OCI-LY1 (cell line): Measurements from ENCODE around the gene HECTD1.
"Not testable (repeated sequence)": the region's sequence is repeated elsewhere in the genome, so short reads cannot be mapped to it uniquely, and the experiment has no call there.

Experiments used
- H2AFZ ChIP-seq: fragments of 200-600 bp; sonication (generic), shearing (Covaris generic); 2 replicates; pipeline ENCODE4 v1.6.0; 2014; ENCODE audit warnings: antibody characterized with exemption, mild to moderate bottlenecking, low read length
- H3F3A ChIP-seq: fragments of 200-600 bp; sonication (generic), shearing (Covaris generic); 2 replicates; pipeline ENCODE4 v1.6.0; 2014; ENCODE audit warnings: mild to moderate bottlenecking, antibody characterized with exemption, low read length, moderate library complexity; ENCODE audit not compliant: insufficient read depth
- H3K27ac ChIP-seq: fragments of 200-600 bp; sonication (generic); 2 replicates; pipeline ENCODE4 v1.5.1; 2014; ENCODE audit warnings: low read length, mixed run types, mild to moderate bottlenecking, low read depth; ENCODE audit not compliant: poor library complexity, severe bottlenecking
- H3K27me3 ChIP-seq: fragments of 200-600 bp; sonication (generic); 2 replicates; pipeline ENCODE4 v1.6.0; 2014; ENCODE audit warnings: antibody characterized with exemption, mild to moderate bottlenecking, low read length, moderate library complexity; ENCODE audit not compliant: insufficient read depth
- H3K36me3 ChIP-seq: fragments of 200-600 bp; sonication (generic); 2 replicates; pipeline ENCODE4 v1.6.1; 2014; ENCODE audit warnings: mild to moderate bottlenecking, antibody characterized with exemption, low read length, moderate library complexity, mixed read lengths; ENCODE audit not compliant: insufficient read depth
- H3K4me1 ChIP-seq: fragments of 200-600 bp; sonication (generic); 2 replicates; pipeline ENCODE4 v1.5.1; 2014; ENCODE audit warnings: mild to moderate bottlenecking, low read length, moderate library complexity; ENCODE audit not compliant: insufficient read depth, severe bottlenecking
- H3K4me2 ChIP-seq: fragments of 200-600 bp; sonication (generic), shearing (Covaris generic); 2 replicates; pipeline ENCODE4 v1.6.1; 2014; ENCODE audit warnings: low read length
- H3K4me3 ChIP-seq: fragments of 200-600 bp; sonication (generic); 2 replicates; pipeline ENCODE4 v1.5.1; 2014; ENCODE audit warnings: low read length, low read depth, mild to moderate bottlenecking, mixed read lengths; ENCODE audit not compliant: poor library complexity, severe bottlenecking
- H3K79me2 ChIP-seq: fragments of 200-600 bp; shearing (Covaris generic); 2 replicates; pipeline ENCODE4 v1.6.1; 2016; ENCODE audit warnings: mixed run types, low read length, mixed read lengths; ENCODE audit not compliant: insufficient read depth
- H3K9ac ChIP-seq: fragments of 200-600 bp; sonication (generic), shearing (Covaris generic); 2 replicates; pipeline ENCODE4 v1.6.1; 2014; ENCODE audit warnings: mild to moderate bottlenecking, low read length, mixed read lengths
- H3K9me2 ChIP-seq: fragments of 200-600 bp; sonication (generic), shearing (Covaris generic); 2 replicates; pipeline ENCODE4 v1.6.1; 2014; ENCODE audit warnings: low read depth, mild to moderate bottlenecking, low read length, mixed read lengths
- H3K9me3 ChIP-seq: fragments of 200-600 bp; shearing (Covaris generic); 2 replicates; pipeline ENCODE4 v1.6.1; 2014; ENCODE audit warnings: low read length, mixed read lengths
- H4K20me1 ChIP-seq: fragments of 200-600 bp; sonication (generic), shearing (Covaris generic); 2 replicates; pipeline ENCODE4 v1.6.0; 2016; ENCODE audit warnings: mild to moderate bottlenecking, low read length; ENCODE audit not compliant: insufficient read depth
- CTCF ChIP-seq: fragments of 200-600 bp; sonication (generic), shearing (Covaris generic); IDR thresholded peaks from 2 replicates; pipeline ENCODE4 v1.5.1; 2017; ENCODE audit warnings: mild to moderate bottlenecking, antibody characterized with exemption, low read length, moderate library complexity, mixed read lengths
- EZH2 ChIP-seq: fragments of 200-600 bp; sonication (generic), shearing (Covaris generic); IDR thresholded peaks from 2 replicates; pipeline ENCODE4 v1.8.0; 2017; ENCODE audit warnings: borderline replicate concordance, mixed run types, mild to moderate bottlenecking, antibody characterized with exemption, low read length, moderate library complexity, mixed read lengths

HECTD1 gene

DNA sequence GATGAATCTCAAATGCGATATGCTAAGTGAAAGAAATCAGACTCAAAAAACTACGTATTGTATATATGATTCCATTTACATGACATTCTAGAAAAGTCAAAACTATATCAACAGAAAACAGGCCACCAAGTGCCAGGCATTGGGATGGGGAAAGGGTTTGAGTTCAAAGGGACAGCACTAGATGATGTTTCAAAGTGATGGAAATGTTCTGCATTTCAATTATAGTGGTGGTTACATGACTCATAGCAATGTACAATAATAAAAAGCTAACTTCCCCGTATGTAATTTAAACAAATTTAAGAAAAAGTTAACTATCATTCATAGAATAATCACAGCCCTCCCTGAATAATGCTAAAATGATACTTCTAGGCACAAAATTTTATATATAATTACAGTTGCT, 13.5 kb downstream of the HECTD1 start:
- no peak overlapping the region for H2AFZ ChIP-seq
- no peak overlapping the region for H3K27ac ChIP-seq
- no peaks in the 10 kb centered on the region for H3K27me3 ChIP-seq
- no peaks in the 10 kb centered on the region for H4K20me1 ChIP-seq
- H3K4me3 ChIP-seq: no peak overlapping the region
- 0 out of 2 replicates have a peak, but pooled peaks cover 4% of the 10 kb centered on the region for H3F3A ChIP-seq
- H3K9me3 ChIP-seq: no peaks in the 10 kb centered on the region
- no peaks in the 10 kb centered on the region for H3K4me1 ChIP-seq
- no peaks in the 10 kb centered on the region for H3K9me2 ChIP-seq
- no peak for TF ChIP-seq EZH2
- TF ChIP-seq CTCF: no peak
- no peak overlapping the region for H3K9ac ChIP-seq
- H3K36me3 ChIP-seq: peaks cover 59% of the 10 kb centered on the region
- no peak overlapping the region for H3K4me2 ChIP-seq
- H3K79me2 ChIP-seq: peaks cover 60% of the 10 kb centered on the region

DNA sequence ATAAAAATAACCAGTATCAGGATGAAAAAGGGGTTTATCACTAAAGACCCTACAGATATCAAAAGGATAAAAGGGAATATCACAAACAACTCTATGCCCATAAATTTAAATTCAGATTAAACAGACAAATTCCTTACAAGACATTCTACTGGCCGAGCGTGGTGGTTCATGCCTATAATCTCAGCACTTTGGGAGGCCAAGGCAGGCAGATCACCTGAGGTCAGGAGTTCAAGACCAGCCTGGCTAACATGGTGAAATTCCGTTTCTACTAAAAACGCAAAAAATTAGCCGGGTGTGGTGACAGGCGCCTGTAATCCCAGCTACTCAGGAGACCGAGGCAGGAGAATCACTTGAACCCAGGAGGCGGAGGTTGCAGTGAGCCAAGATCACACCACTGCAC, 15.0 kb downstream of the HECTD1 start:
- H3K27me3 ChIP-seq, H3K9me3 ChIP-seq, H3K9me2 ChIP-seq, H3K27ac ChIP-seq, H3K4me3 ChIP-seq, H3K9ac ChIP-seq, H3K4me2 ChIP-seq, H2AFZ ChIP-seq, H3F3A ChIP-seq, H3K4me1 ChIP-seq, H4K20me1 ChIP-seq: not testable (repeated sequence)
- H3K36me3 ChIP-seq: peaks cover 54% of the 10 kb centered on the region
- H3K79me2 ChIP-seq: peaks cover 56% of the 10 kb centered on the region

DNA sequence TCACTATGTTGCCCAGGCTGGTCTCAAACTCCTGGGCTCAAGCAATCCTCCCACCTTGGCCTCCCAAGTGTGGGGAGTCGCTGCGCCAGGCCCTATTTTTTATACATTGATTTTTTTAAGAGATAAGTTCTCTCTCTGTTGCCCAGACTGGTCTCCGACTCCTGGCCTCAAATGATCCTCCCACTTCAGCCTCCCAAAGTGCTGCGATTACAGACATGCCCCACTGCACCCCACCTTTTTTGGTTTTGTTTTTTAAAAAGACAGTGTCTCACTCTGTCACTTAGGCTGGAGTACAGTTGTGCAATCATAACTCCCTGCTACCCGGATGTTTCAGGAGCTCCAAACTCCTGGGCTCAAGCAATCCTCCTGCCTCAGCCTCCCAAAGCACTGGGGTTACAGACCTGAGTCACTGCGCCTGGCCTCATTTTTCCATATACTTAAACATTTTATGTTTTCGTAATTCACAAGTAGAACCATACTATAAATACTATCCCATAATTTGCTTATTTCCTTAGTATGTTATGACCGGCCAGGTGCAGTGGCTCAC, 16.8 kb downstream of the HECTD1 start:
- H3K79me2 ChIP-seq: peaks cover 62% of the 10 kb centered on the region
- TF ChIP-seq CTCF (no peak), EZH2 (no peak)
- H3K36me3 ChIP-seq: peaks cover 53% of the 10 kb centered on the region
- no peak overlapping the region for H2AFZ ChIP-seq
- H3K27ac ChIP-seq: no peak overlapping the region
- no peaks in the 10 kb centered on the region for H3K9me2 ChIP-seq
- H3K4me3 ChIP-seq: no peak overlapping the region
- H3F3A ChIP-seq: 0 out of 2 replicates have a peak, but pooled peaks cover 4% of the 10 kb centered on the region
- H4K20me1 ChIP-seq: no peaks in the 10 kb centered on the region
- H3K9me3 ChIP-seq: no peaks in the 10 kb centered on the region
- no peak overlapping the region for H3K4me2 ChIP-seq
- H3K27me3 ChIP-seq: no peaks in the 10 kb centered on the region
- no peak overlapping the region for H3K9ac ChIP-seq
- H3K4me1 ChIP-seq: no peaks in the 10 kb centered on the region

- Histone ChIP-seq H4K20me1 (no peaks in the 10 kb centered on the region), H3K4me1 (no peaks in the 10 kb centered on the region), H3K4me2 (no peak overlapping the region), H3K9me2 (no peaks in the 10 kb centered on the region), H3K9me3 (no peaks in the 10 kb centered on the region), H3K4me3 (no peak overlapping the region), H3K36me3 (peaks cover 59% of the 10 kb centered on the region), H3K79me2 (peaks cover 57% of the 10 kb centered on the region), H3F3A (0 out of 2 replicates have a peak, but pooled peaks cover 4% of the 10 kb centered on the region), H3K9ac (no peak overlapping the region), H3K27ac (no peak overlapping the region), H3K27me3 (no peaks in the 10 kb centered on the region), H2AFZ (no peak overlapping the region)
- TF ChIP-seq CTCF (no peak), EZH2 (no peak)
Observed at GRCh38 chr14:31190219-31190603, 17.4 kb downstream of the HECTD1 start.
